NCI-H526 (cell line): Measurements from ENCODE around the gene NPR1.
A peak's percentile ranks its signal among the peaks of the same experiment; 100 is the strongest.
"Not testable (repeated sequence)": the region's sequence is repeated elsewhere in the genome, so short reads cannot be mapped to it uniquely, and the experiment has no call there.

Experiments
- DNase-seq, 2 experiments: peaks; one replicate each; lab custom pipeline; 2025; lab: John Stamatoyannopoulos, UW

The NPR1 gene

GRCh38 chr1:153682730-153683129, 4.2 kb downstream of the NPR1 start:
- DNase-seq = no peak

- no peak for DNase-seq
These were observed 5.4 kb downstream of the NPR1 start for GRCh38 chr1:153683854-153684253.

GRCh38 chr1:153684892-153685291, 6.4 kb downstream of the NPR1 start:
- DNase-seq = no peak

- no peak for DNase-seq
These were observed 7.3 kb downstream of the NPR1 start for GRCh38 chr1:153685544-153686340.

- DNase-seq = no peak
These were observed 9.0 kb downstream of the NPR1 start for GRCh38 chr1:153687346-153688125.

- no peak for DNase-seq
These were observed 9.8 kb downstream of the NPR1 start for GRCh38 chr1:153688276-153688675.

GRCh38 chr1:153688736-153689328, 10.3 kb downstream of the NPR1 start:
- no peak for DNase-seq

GRCh38 chr1:153693466-153693865, 15.0 kb downstream of the NPR1 start:
- DNase-seq = no peak

GRCh38 chr1:153696741-153697140, 18.3 kb downstream of the NPR1 start:
- DNase-seq = no peak

- no peak for DNase-seq
These were observed 18.9 kb downstream of the NPR1 start for GRCh38 chr1:153697191-153698019.

GRCh38 chr1:153698020-153698922, 19.8 kb downstream of the NPR1 start:
- DNase-seq = no peak

- DNase-seq = no peak
These were observed 20.6 kb downstream of the NPR1 start for GRCh38 chr1:153698923-153699714.

GRCh38 chr1:153699768-153700167, 21.3 kb downstream of the NPR1 start:
- DNase-seq = no peak

- DNase-seq = peak; percentile 60 to 61
These were observed 27.0 kb downstream of the NPR1 start for GRCh38 chr1:153705484-153705883.

- peak; percentile 77 to 91 for DNase-seq
These were observed 32.5 kb downstream of the NPR1 start for GRCh38 chr1:153711026-153711425.

- not testable (repeated sequence) for DNase-seq
These were observed 37.7 kb downstream of the NPR1 start for GRCh38 chr1:153716211-153716610.

- DNase-seq = no peak
These were observed 38.8 kb downstream of the NPR1 start for GRCh38 chr1:153717330-153717729.

- no peak for DNase-seq
These were observed 45.2 kb downstream of the NPR1 start for GRCh38 chr1:153723687-153724086.

GRCh38 chr1:153724634-153725033, 46.1 kb downstream of the NPR1 start:
- not testable (repeated sequence) for DNase-seq
